SK-MEL-5 (cell line): Measurements from ENCODE around the gene ZNF266. TPM values are rescaled to one million over a fixed set of nuclear protein-coding genes. Genes with fewer than 3 reads are reported as not detected.
A peak's percentile ranks its signal among the peaks of the same experiment; 100 is the strongest.

Experiments used
- DNase-seq: peaks from one replicate; pipeline ENCODE4 v3.0.0-alpha.2; 2016; ENCODE audit warnings: low read depth, low spot score
- in situ Hi-C: cut with HindIII; loops from 2 replicates; pipeline ENCODE4 v1.10.0; 2016; ENCODE audit warnings: low sequenced_read_pairs, high pct_unique_total_duplicates, low pct_unique_long_range_greater_than_20kb
- polyA plus RNA-seq, 2 experiments: library from polyadenylated mRNA; depleted of rRNA; stranded (reverse); fragments of >200 nt; gene quantifications; 2 replicates each; pipeline ENCODE4 v1.2.3, GENCODE V29; 2015
- total RNA-seq: library from RNA; depleted of rRNA; stranded (reverse); fragments of >200 nt; shearing (Covaris generic); gene quantifications from 2 replicates; pipeline ENCODE4 v1.2.3, GENCODE V29; 2014; rRNA removed

Gene ZNF266
- total RNA-seq: 10.4 and 11.3 TPM in 2 replicates
- 6.0 and 6.1 TPM in 2 replicates for polyA plus RNA-seq (2015; cell fraction: cytosol; rRNA removed)
- 160 and 177 TPM in 2 replicates for polyA plus RNA-seq (2015; cell fraction: nucleus; rRNA removed)

GRCh38 chr19:9435279-9436268 lies at the start of gene ZNF266:
ZNF266 (minus strand) TSS chr19:9435573; CDS start chr19:9420089, 15,484 bp downstream.
- in situ Hi-C loops: no loop called here
- DNase-seq: peak; percentile 89

- in situ Hi-C loops: no loop called here
- DNase-seq: no peak
These were observed 49.8 kb upstream of the ZNF266 start for GRCh38 chr19:9485140-9485539.

- in situ Hi-C loops: no loop called here
These were observed 39.6 kb upstream of the ZNF266 start for GRCh38 chr19:9474975-9475374.

GRCh38 chr19:9467161-9467560 lies 31.8 kb upstream of the ZNF266 start:
- DNase-seq: no peak
- in situ Hi-C loops: no loop called here

More at GRCh38 chr19:9474975-9475374, 39.6 kb upstream of the ZNF266 start:
- DNase-seq: no peak

- DNase-seq: no peak
- in situ Hi-C loops: no loop called here
These were observed 26.6 kb upstream of the ZNF266 start for GRCh38 chr19:9461938-9462337.

- peak; percentile 14 for DNase-seq
- in situ Hi-C loops: no loop called here
These were observed 20.8 kb upstream of the ZNF266 start for GRCh38 chr19:9456018-9456689.

GRCh38 chr19:9453953-9454352 lies 18.6 kb upstream of the ZNF266 start:
- in situ Hi-C loops: no loop called here
- DNase-seq: no peak

- in situ Hi-C loops: no loop called here
- no peak for DNase-seq
These were observed 9.7 kb upstream of the ZNF266 start for GRCh38 chr19:9445037-9445436.

- in situ Hi-C loops: no loop called here
- DNase-seq: no peak
These were observed 985 bp upstream of the ZNF266 start for GRCh38 chr19:9436358-9436757.

GRCh38 chr19:9431475-9431874 lies 3.9 kb downstream of the ZNF266 start:
- peak; percentile 23 for DNase-seq
- in situ Hi-C loops: no loop called here

- DNase-seq: no peak
- in situ Hi-C loops: no loop called here
These were observed 4.9 kb downstream of the ZNF266 start for GRCh38 chr19:9430444-9430843.

- no peak for DNase-seq
- in situ Hi-C loops: no loop called here
These were observed 7.4 kb downstream of the ZNF266 start for GRCh38 chr19:9427941-9428340.

- no peak for DNase-seq
- in situ Hi-C loops: no loop called here
These were observed 22.0 kb downstream of the ZNF266 start for GRCh38 chr19:9413240-9413954.

GRCh38 chr19:9407827-9408226 lies 27.5 kb downstream of the ZNF266 start:
- in situ Hi-C loops: no loop called here

GRCh38 chr19:9406798-9407352 lies 28.5 kb downstream of the ZNF266 start:
- peak; percentile 65 for DNase-seq
- in situ Hi-C loops: no loop called here

More at GRCh38 chr19:9407827-9408226, 27.5 kb downstream of the ZNF266 start:
- DNase-seq: no peak

- in situ Hi-C loops: no loop called here
- DNase-seq: no peak
These were observed 54.0 kb downstream of the ZNF266 start for GRCh38 chr19:9381361-9381785.
